ENCODE data around the gene CMPK2.

The CMPK2 gene

DNA sequence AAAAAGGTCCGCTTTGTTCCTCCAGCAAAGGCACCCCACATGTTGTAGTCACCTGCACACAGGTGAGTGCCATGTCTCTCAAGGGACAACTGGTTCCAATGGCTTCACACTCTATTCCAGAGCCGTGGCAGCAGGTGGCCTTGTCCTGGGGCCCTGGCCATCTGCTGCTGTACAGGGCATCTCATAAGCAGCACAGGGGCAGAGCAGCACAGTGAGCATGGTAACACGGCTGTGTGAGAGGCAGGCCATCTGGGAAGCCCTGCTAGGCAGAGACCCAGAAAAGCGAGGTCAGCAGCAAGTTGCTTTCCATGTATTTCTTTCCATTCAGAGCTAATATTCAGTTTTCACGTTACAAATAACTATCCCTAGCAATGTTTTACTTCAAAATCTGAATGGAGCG lies 54.7 kb downstream of the CMPK2 start:
- DNase-seq (ENCODE audit: low spot score): no peak

DNA sequence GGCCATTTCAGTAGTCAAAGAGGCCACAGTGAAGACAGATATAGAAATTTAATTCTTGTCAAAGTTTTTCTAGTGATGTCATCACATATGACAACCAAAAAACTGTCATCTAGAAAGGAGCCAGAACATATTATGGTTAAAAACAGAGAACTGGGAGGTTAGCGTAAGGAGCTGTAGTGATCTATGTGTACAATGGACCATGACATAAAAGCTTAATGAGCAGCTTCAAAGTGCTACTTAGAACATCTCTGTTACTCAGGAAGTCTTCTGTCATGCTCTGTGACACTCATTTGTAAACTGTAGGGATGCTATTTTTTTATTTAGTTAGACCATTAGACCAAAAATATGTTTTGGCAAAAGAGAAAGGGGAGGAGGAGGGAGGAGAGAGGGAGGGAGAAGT lies 57.3 kb downstream of the CMPK2 start:
- no peak for DNase-seq (ENCODE audit: low spot score)

DNA sequence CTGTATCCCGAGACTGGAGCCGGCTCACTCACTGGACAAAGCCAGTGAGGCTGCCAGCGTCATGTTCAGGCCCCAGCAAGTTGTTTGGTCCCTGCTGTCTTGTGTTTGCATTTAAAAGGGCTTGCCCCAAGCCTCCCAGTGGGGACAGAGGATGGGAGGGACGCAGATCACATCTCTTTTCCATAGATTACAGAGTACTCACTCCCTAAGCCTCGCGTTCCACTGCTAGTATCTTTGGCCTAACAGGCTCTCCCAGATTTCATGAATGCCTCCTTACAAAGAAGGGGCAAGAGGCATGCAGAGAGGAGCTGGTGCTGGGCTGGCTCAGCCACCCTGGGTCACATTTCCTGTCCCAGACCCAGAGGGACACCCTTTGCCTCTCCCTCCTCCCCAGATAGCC lies 59.1 kb downstream of the CMPK2 start:
- peak; percentile 59 for DNase-seq (ENCODE audit: low spot score)

DNA sequence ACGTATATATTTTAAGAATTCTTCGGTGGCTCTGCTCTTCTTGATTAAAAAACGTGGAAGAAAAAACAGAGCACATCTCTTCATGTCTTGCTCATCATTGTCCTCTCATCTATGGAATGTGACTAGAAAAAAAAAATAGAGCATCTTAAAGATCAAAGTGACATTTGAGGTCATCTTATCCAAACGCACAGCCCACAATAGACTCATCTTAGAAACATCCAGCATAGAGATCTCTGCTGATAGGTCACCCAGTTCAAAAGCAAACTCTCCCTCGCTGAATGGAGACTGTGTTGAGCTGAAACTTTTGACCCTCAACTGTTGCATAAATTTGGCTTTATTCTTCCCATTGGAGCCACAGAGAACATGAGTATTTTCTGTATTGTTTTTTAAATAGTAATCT lies 65.2 kb downstream of the CMPK2 start:
- no peak for DNase-seq (ENCODE audit: low spot score)
